HepG2 (cell line): ENCODE data around the gene LRRC8D. TPM values are rescaled to one million over a fixed set of nuclear protein-coding genes. Genes with fewer than 3 reads are reported as not detected.

Source experiments
- CERS6 ChIP-seq: sonication (generic); formaldehyde crosslinking; IDR thresholded peaks from 2 replicates; pipeline ENCODE4 v1.5.0; 2020; ENCODE audit warnings: missing genetic modification reagents
- CHD2 ChIP-seq: IDR thresholded peaks from 2 replicates; pipeline ENCODE4 v1.6.1; 2011; ENCODE audit warnings: low read depth, low read length, improper control_type of control experiment
- ELF4 ChIP-seq: sonication (generic); formaldehyde crosslinking; IDR thresholded peaks from 2 replicates; pipeline ENCODE4 v1.5.0; 2020; ENCODE audit warnings: missing genetic modification reagents, mild to moderate bottlenecking, moderate library complexity, borderline replicate concordance
- EP300 ChIP-seq, 3 experiments: sonication (generic) in 1 of 3; formaldehyde crosslinking in 1 of 3; IDR thresholded peaks; 2 replicates each; pipeline versions ENCODE4 v1.5.1 to v1.6.1; 2011 to 2020; ENCODE audit warnings: low read depth in 2 of 3, low read length in 2 of 3, borderline replicate concordance in 1 of 3, improper control_type of control experiment in 1 of 3, mild to moderate bottlenecking in 1 of 3, missing genetic modification reagents in 1 of 3, moderate library complexity in 1 of 3
- FOXK2 ChIP-seq: fragments of 450-650 bp; IDR thresholded peaks from 2 replicates; pipeline ENCODE4 v1.6.1; 2016
- HOXA3 ChIP-seq: sonication (generic); formaldehyde crosslinking; IDR thresholded peaks from 2 replicates; pipeline ENCODE4 v1.5.0; 2020; ENCODE audit warnings: missing genetic modification reagents
- KAT8 ChIP-seq: IDR thresholded peaks from 2 replicates; pipeline ENCODE4 v1.6.1; 2016; ENCODE audit warnings: missing genetic modification reagents, missing compliant biosample characterization
- MXD1 ChIP-seq: sonication (generic); formaldehyde crosslinking; IDR thresholded peaks from 2 replicates; pipeline ENCODE4 v1.4.0; 2020; ENCODE audit warnings: mild to moderate bottlenecking, missing genetic modification reagents
- PATZ1 ChIP-seq: sonication (generic); formaldehyde crosslinking; IDR thresholded peaks from 2 replicates; pipeline ENCODE4 v1.4.0; 2020; ENCODE audit warnings: missing genetic modification reagents
- RARG ChIP-seq: sonication (generic); formaldehyde crosslinking; IDR thresholded peaks from 2 replicates; pipeline ENCODE4 v1.4.0; 2020; ENCODE audit warnings: low read depth, mild to moderate bottlenecking, missing genetic modification reagents
- RFXANK ChIP-seq: IDR thresholded peaks from 2 replicates; pipeline ENCODE4 v1.6.1; 2016
- SIX1 ChIP-seq: sonication (generic); formaldehyde crosslinking; IDR thresholded peaks from 2 replicates; pipeline ENCODE4 v1.4.0; 2020; ENCODE audit warnings: missing genetic modification reagents, borderline replicate concordance
- SMYD3 ChIP-seq: sonication (generic); formaldehyde crosslinking; IDR thresholded peaks from 2 replicates; pipeline ENCODE4 v1.8.1; 2023; ENCODE audit warnings: mild to moderate bottlenecking, missing genetic modification reagents
- SOX5 ChIP-seq: IDR thresholded peaks from 2 replicates; pipeline ENCODE4 v1.6.1; 2016; ENCODE audit warnings: borderline replicate concordance
- XRCC5 ChIP-seq: fragments of 200-400 bp; formaldehyde crosslinking; optimal IDR thresholded peaks from 2 replicates; pipeline ENCODE3; 2017; ENCODE audit warnings: mild to moderate bottlenecking, low read length
- ZBTB20 ChIP-seq: sonication (generic); formaldehyde crosslinking; IDR thresholded peaks from 2 replicates; pipeline ENCODE4 v1.8.1; 2023; ENCODE audit warnings: missing genetic modification reagents, low read depth, mild to moderate bottlenecking, borderline replicate concordance
- ZHX2 ChIP-seq, 2 experiments: sonication (generic) in 1 of 2; formaldehyde crosslinking in 1 of 2; IDR thresholded peaks; 2 replicates each; pipeline versions ENCODE4 v1.6.1 to v1.9.0; 2014 to 2022; ENCODE audit warnings: antibody characterized with exemption in 1 of 2, borderline replicate concordance in 1 of 2, inconsistent platforms in 1 of 2, low read depth in 1 of 2, missing genetic modification reagents in 1 of 2
- ZNF136 ChIP-seq: sonication (generic); formaldehyde crosslinking; IDR thresholded peaks from 2 replicates; pipeline ENCODE4 v1.8.1; 2022; ENCODE audit warnings: low read depth, mild to moderate bottlenecking, moderate library complexity, missing genetic modification reagents
- ZNF430 ChIP-seq: sonication (generic); formaldehyde crosslinking; IDR thresholded peaks from 2 replicates; pipeline ENCODE4 v1.9.0; 2021; ENCODE audit warnings: mild to moderate bottlenecking, missing genetic modification reagents
- polyA plus RNA-seq, 8 experiments: library from polyadenylated mRNA; depleted of rRNA in 3 of 8; stranded (reverse) in 7 of 8; unstranded in 1 of 8; fragments of >200 nt; fragmentation: Illumina TruSeq in 4 of 8; extraction: Trizol in 4 of 8; gene quantifications; 2 replicates each; pipeline versions ENCODE4 v1.2.1 to v1.2.3, GENCODE V29; 2011 to 2016; ENCODE audit warnings: low read depth in 4 of 8, missing spikeins in 1 of 8, mixed read lengths in 1 of 8; ENCODE audit not compliant: insufficient read depth in 1 of 8
- total RNA-seq, 5 experiments: library from RNA; depleted of rRNA; stranded (reverse); fragments of >200 nt; fragmentation: Illumina TruSeq; extraction: Trizol; gene quantifications; 2 replicates each; pipeline ENCODE4 v1.2.3, GENCODE V29; 2016; ENCODE audit warnings: low read depth in 1 of 5

LRRC8D gene
- total and polyA plus RNA-seq, 2 of the 13 experiments (the other 11 are each of a cell fraction or from before 2014, with no cell fraction given) = 29.9 to 45.5 TPM

GRCh38 chr1:89942825-89943658 lies 122.2 kb downstream of the LRRC8D start (continued):
- TF ChIP-seq PATZ1 (CRISPR knock-in tag) (peak; percentile 41), XRCC5 (no peak), SMYD3 (CRISPR knock-in tag) (peak; percentile 80; the same call in 1 of the 2 replicates), RARG (CRISPR knock-in tag) (no peak), KAT8 (CRISPR knock-in tag) (peak; percentile 79), ZHX2 (IDR thresholded peaks at IDR 0.05; ENCODE audit: low read depth) (no peak), ZHX2 (CRISPR knock-in tag; IDR thresholded peaks at IDR 0.05; ENCODE audit: borderline replicate concordance) (no peak), ZNF136 (CRISPR knock-in tag) (no peak), FOXK2 (peak; percentile 83), HOXA3 (peak; percentile 65), ZBTB20 (no peak; the same call in 1 of the 2 replicates), RFXANK (CRISPR knock-in tag) (peak; percentile 81; the same call in 1 of the 2 replicates), ELF4 (no peak), EP300 (IDR thresholded peaks at IDR 0.05; ENCODE audit: low read depth in 2 of 2, low read length in 2 of 2) (peak in 1 of 2 experiments; percentile 43; a peak in 2 of 4 replicates), EP300 (CRISPR knock-in tag; IDR thresholded peaks at IDR 0.05; ENCODE audit: borderline replicate concordance) (peak; percentile 59; the same call in 1 of the 2 replicates), CHD2 (no peak), SOX5 (CRISPR knock-in tag) (peak; percentile 99), MXD1 (CRISPR knock-in tag) (no peak), CERS6 (CRISPR knock-in tag) (no peak), ZNF430 (CRISPR knock-in tag) (0 out of 2 replicates have a peak, but pooled peaks have one; percentile 53), SIX1 (CRISPR knock-in tag) (peak; percentile 55; the same call in 1 of the 2 replicates)
